GM23338 (cell line): ENCODE data around the gene CLRN2. TPM values are rescaled to one million over a fixed set of nuclear protein-coding genes. Genes with fewer than 3 reads are reported as not detected.

Source experiments
- ATAC-seq: fragments of 200-7000 bp; cut with Tn5 transposase; 3 replicates; pipeline ENCODE4 v1.9.1; 2020
- DNase-seq: peaks from one replicate; pipeline ENCODE4 v3.0.0-alpha.2; 2015; ENCODE audit warnings: low spot score
- H2AFZ ChIP-seq: fragments of 200-600 bp; sonication (generic); 2 replicates; pipeline ENCODE4 v1.8.0; 2016; ENCODE audit warnings: antibody characterized with exemption, mild to moderate bottlenecking, moderate library complexity
- H3F3A ChIP-seq: fragments of 200-600 bp; sonication (generic); replicated peaks from 2 replicates; pipeline ENCODE4 v1.8.0; 2017; ENCODE audit warnings: antibody characterized with exemption, mixed run types, low read depth
- H3K27ac ChIP-seq: fragments of 200-600 bp; sonication (generic); 2 replicates; pipeline ENCODE4 v1.6.1; 2016; ENCODE audit warnings: low read depth
- H3K27me3 ChIP-seq: fragments of 200-600 bp; sonication (generic); 2 replicates; pipeline ENCODE4 v1.8.0; 2016; ENCODE audit warnings: mild to moderate bottlenecking, mixed run types, moderate library complexity; ENCODE audit not compliant: insufficient read depth
- H3K36me3 ChIP-seq: fragments of 200-600 bp; sonication (generic); 2 replicates; pipeline ENCODE4 v1.8.0; 2016; ENCODE audit warnings: mild to moderate bottlenecking; ENCODE audit not compliant: insufficient read depth
- H3K4me1 ChIP-seq: fragments of 200-600 bp; sonication (generic); 2 replicates; pipeline ENCODE4 v1.8.0; 2016; ENCODE audit warnings: mild to moderate bottlenecking, moderate library complexity; ENCODE audit not compliant: insufficient read depth
- H3K4me2 ChIP-seq: fragments of 200-600 bp; sonication (generic); 2 replicates; pipeline ENCODE4 v1.7.1; 2017; ENCODE audit warnings: mixed run types
- H3K4me3 ChIP-seq: fragments of 200-600 bp; sonication (generic); 2 replicates; pipeline ENCODE4 v1.6.1; 2016; ENCODE audit warnings: mixed run types
- H3K79me2 ChIP-seq: fragments of 200-600 bp; sonication (generic); replicated peaks from 2 replicates; pipeline ENCODE4 v1.8.0; 2017; ENCODE audit warnings: mild to moderate bottlenecking; ENCODE audit not compliant: insufficient read depth
- H3K9me2 ChIP-seq: fragments of 200-600 bp; sonication (generic); 2 replicates; pipeline ENCODE4 v1.8.0; 2017; ENCODE audit not compliant: insufficient read depth
- H4K20me1 ChIP-seq: fragments of 200-600 bp; sonication (generic); replicated peaks from 2 replicates; pipeline ENCODE4 v1.8.0; 2017; ENCODE audit warnings: mild to moderate bottlenecking; ENCODE audit not compliant: insufficient read depth
- H3K27ac Mint-ChIP-seq: 2 replicates; pipeline ENCODE4 v1.8.0; 2020; ENCODE audit warnings: inconsistent platforms, mild to moderate bottlenecking, moderate library complexity, mixed read lengths
- H3K27me3 Mint-ChIP-seq: 3 replicates; pipeline ENCODE4 v1.8.0; 2022; ENCODE audit warnings: low read depth, mild to moderate bottlenecking, moderate library complexity, mixed read lengths, inconsistent platforms; ENCODE audit not compliant: insufficient read depth, poor library complexity
- H3K36me3 Mint-ChIP-seq: 3 replicates; pipeline ENCODE4 v1.8.0; 2021; ENCODE audit warnings: low read depth, mild to moderate bottlenecking, inconsistent platforms, moderate library complexity, mixed read lengths
- H3K4me1 Mint-ChIP-seq: 3 replicates; pipeline ENCODE4 v1.8.0; 2020; ENCODE audit warnings: mild to moderate bottlenecking, inconsistent platforms, mixed read lengths
- H3K4me3 Mint-ChIP-seq: 3 replicates; pipeline ENCODE4 v1.8.0; 2021; ENCODE audit warnings: moderate library complexity, mild to moderate bottlenecking, inconsistent platforms, mixed read lengths
- H3K9me3 Mint-ChIP-seq: 3 replicates; pipeline ENCODE4 v1.8.0; 2020; ENCODE audit warnings: moderate library complexity, mild to moderate bottlenecking, inconsistent platforms, mixed read lengths
- CREB1 ChIP-seq: fragments of 250-450 bp; sonication (Bioruptor Pico); IDR thresholded peaks from 2 replicates; pipeline ENCODE4 v1.5.0; 2020; ENCODE audit warnings: low read depth, mild to moderate bottlenecking, moderate library complexity
- EZH2 ChIP-seq: fragments of 200-600 bp; sonication (generic); IDR thresholded peaks from one replicate; pipeline ENCODE4 v1.8.0; 2017; ENCODE audit warnings: antibody characterized with exemption, mild to moderate bottlenecking, low read depth; ENCODE audit not compliant: unreplicated experiment
- EZH2phosphoT487 ChIP-seq: fragments of 200-600 bp; sonication (generic); IDR thresholded peaks from one replicate; pipeline ENCODE4 v1.8.1; 2018; ENCODE audit warnings: antibody characterized with exemption; ENCODE audit not compliant: unreplicated experiment
- JUNB ChIP-seq: IDR thresholded peaks from one replicate; pipeline ENCODE4 v1.6.1; 2016; ENCODE audit warnings: antibody characterized with exemption; ENCODE audit not compliant: unreplicated experiment
- NANOG ChIP-seq: IDR thresholded peaks from 2 replicates; pipeline ENCODE4 v1.6.1; 2016; ENCODE audit warnings: antibody characterized with exemption, borderline replicate concordance
- POLR2AphosphoS5 ChIP-seq: IDR thresholded peaks from 2 replicates; pipeline ENCODE4 v1.6.1; 2016; ENCODE audit warnings: antibody characterized with exemption, low read depth
- STAT1 ChIP-seq: IDR thresholded peaks from one replicate; pipeline ENCODE4 v1.6.1; 2016; ENCODE audit warnings: antibody characterized with exemption; ENCODE audit not compliant: unreplicated experiment
- ZNF114 ChIP-seq: fragments of 250-450 bp; sonication (Bioruptor Pico); IDR thresholded peaks from 2 replicates; pipeline ENCODE4 v1.5.0; 2020; ENCODE audit warnings: mild to moderate bottlenecking, moderate library complexity
- ZNF331 ChIP-seq: fragments of 250-450 bp; sonication (Bioruptor Pico); IDR thresholded peaks from 2 replicates; pipeline ENCODE4 v1.5.0; 2020; ENCODE audit warnings: low read depth, mild to moderate bottlenecking, moderate library complexity
- polyA plus RNA-seq: library from polyadenylated mRNA; unstranded; fragments of >200 nt; fragmentation: Nextera tagmentation; extraction: Ambion mirVana; gene quantifications from 2 replicates; pipeline ENCODE4 v1.2.1, GENCODE V29; 2016
- total RNA-seq: library from RNA; depleted of rRNA; stranded (reverse); fragments of >200 nt; shearing (Covaris generic); gene quantifications from 2 replicates; pipeline ENCODE4 v1.2.3, GENCODE V29; 2014
- TF ChIP-seq, protein P1 (sequence below), 2 experiments: fragments of 200-600 bp in 1 of 2; sonication (generic) in 1 of 2; conservative IDR thresholded peaks; 2 replicates each; pipeline versions ENCODE4 v1.5.1 to v1.6.1; 2016 to 2017; ENCODE audit warnings: antibody characterized with exemption in 2 of 2, low read depth in 2 of 2, mild to moderate bottlenecking in 2 of 2, moderate library complexity in 1 of 2
- TF ChIP-seq, protein P2 (sequence below): IDR thresholded peaks from 2 replicates; pipeline ENCODE4 v1.6.1; 2016; ENCODE audit warnings: antibody characterized with exemption

Gene CLRN2
- total and polyA plus RNA-seq, 2 experiments from 2014 or later: not detected

DNA sequence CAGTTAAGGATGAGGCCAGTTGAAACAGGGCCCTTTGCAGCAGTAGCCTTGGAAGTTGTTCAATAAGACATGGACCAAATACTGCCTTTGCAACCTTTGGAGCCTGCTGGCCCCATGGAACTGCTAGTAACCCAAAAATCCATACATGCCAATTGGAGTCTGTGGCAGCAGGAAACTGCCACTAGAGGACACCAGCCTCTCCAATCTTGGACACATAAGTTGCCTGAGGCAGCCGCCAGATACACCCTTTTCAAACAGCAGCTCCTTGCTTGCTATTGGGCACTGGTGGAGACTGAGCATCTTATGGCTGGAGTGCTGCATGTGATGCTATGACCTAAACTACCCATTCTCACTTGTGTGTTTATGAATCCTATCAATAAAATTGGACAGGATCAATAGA, 47.2 kb downstream of the CLRN2 start:
- H3K36me3 ChIP-seq: no peaks in the 10 kb centered on the region
- no peak overlapping the region for H3K27ac ChIP-seq
- Mint-ChIP-seq H3K27ac (no peak overlapping the region), H3K4me1 (no peaks in the 10 kb centered on the region; the same call in 2 of the 3 replicates), H3K36me3 (no peaks in the 10 kb centered on the region), H3K27me3 (no peaks in the 10 kb centered on the region), H3K4me3 (no peak overlapping the region), H3K9me3 (no peaks in the 10 kb centered on the region)
- ATAC-seq (peak; percentile 53), DNase-seq (peak; percentile 28)
- H2AFZ ChIP-seq: no peak overlapping the region
- no peaks in the 10 kb centered on the region for H3K9me2 ChIP-seq
- TF ChIP-seq STAT1 (no peak), JUNB (no peak), ZNF114 (CRISPR knock-in tag) (no peak)
- TF ChIP-seq, protein P1, sequence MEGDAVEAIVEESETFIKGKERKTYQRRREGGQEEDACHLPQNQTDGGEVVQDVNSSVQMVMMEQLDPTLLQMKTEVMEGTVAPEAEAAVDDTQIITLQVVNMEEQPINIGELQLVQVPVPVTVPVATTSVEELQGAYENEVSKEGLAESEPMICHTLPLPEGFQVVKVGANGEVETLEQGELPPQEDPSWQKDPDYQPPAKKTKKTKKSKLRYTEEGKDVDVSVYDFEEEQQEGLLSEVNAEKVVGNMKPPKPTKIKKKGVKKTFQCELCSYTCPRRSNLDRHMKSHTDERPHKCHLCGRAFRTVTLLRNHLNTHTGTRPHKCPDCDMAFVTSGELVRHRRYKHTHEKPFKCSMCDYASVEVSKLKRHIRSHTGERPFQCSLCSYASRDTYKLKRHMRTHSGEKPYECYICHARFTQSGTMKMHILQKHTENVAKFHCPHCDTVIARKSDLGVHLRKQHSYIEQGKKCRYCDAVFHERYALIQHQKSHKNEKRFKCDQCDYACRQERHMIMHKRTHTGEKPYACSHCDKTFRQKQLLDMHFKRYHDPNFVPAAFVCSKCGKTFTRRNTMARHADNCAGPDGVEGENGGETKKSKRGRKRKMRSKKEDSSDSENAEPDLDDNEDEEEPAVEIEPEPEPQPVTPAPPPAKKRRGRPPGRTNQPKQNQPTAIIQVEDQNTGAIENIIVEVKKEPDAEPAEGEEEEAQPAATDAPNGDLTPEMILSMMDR (conservative IDR thresholded peaks at IDR 0.05; ENCODE audit: low read depth in 2 of 2): peak; percentile 31 to 59; a peak in 3 of 4 replicates
- no peaks in the 10 kb centered on the region for H3F3A ChIP-seq
- no peak overlapping the region for H3K4me3 ChIP-seq
- no peak overlapping the region for H3K4me2 ChIP-seq
- no peaks in the 10 kb centered on the region for H3K79me2 ChIP-seq
- H3K27me3 ChIP-seq: no peaks in the 10 kb centered on the region
- H4K20me1 ChIP-seq: no peaks in the 10 kb centered on the region
- H3K4me1 ChIP-seq: no peaks in the 10 kb centered on the region

DNA sequence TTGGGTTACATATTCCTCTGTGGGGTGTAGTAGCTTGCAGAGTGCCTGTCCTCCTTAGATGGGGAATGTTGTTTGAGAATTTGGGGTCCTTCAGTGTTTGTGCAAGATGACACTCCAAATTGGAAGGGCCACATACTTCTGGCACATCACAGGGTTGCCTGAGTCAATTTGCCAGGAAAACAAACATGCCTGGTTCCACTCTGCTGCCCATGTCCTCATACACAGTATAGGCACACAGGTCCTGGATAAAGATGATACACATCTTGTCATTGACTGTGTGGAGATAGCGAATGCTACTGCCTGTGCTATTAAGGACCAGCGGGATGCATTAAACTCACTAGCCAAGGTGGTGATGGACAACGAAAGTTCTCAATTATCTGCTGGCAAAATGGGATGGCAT, 50.9 kb downstream of the CLRN2 start:
- no peak for DNase-seq
- no peak for ATAC-seq
- Mint-ChIP-seq H3K27ac (no peak overlapping the region), H3K4me1 (no peaks in the 10 kb centered on the region; the same call in 1 of the 3 replicates), H3K27me3 (peaks cover 5% of the 10 kb centered on the region), H3K9me3 (no peaks in the 10 kb centered on the region), H3K4me3 (no peak overlapping the region), H3K36me3 (no peaks in the 10 kb centered on the region; the same call in 2 of the 3 replicates)
- Histone ChIP-seq H3K27me3 (no peaks in the 10 kb centered on the region), H4K20me1 (no peaks in the 10 kb centered on the region), H3K4me3 (no peak overlapping the region), H3K79me2 (no peaks in the 10 kb centered on the region), H3K4me2 (no peak overlapping the region), H3K9me2 (no peaks in the 10 kb centered on the region), H3K36me3 (no peaks in the 10 kb centered on the region), H3K27ac (no peak overlapping the region), H3F3A (no peaks in the 10 kb centered on the region), H3K4me1 (no peaks in the 10 kb centered on the region), H2AFZ (no peak overlapping the region)
- TF ChIP-seq JUNB: no peak
- no peak for TF ChIP-seq NANOG
- TF ChIP-seq POLR2AphosphoS5: no peak
- TF ChIP-seq ZNF331 (CRISPR knock-in tag): no peak
- TF ChIP-seq, protein P1 (conservative IDR thresholded peaks at IDR 0.05; ENCODE audit: low read depth in 2 of 2): no peak
- TF ChIP-seq ZNF114 (CRISPR knock-in tag): no peak
- no peak for TF ChIP-seq EZH2
- TF ChIP-seq, protein P2, sequence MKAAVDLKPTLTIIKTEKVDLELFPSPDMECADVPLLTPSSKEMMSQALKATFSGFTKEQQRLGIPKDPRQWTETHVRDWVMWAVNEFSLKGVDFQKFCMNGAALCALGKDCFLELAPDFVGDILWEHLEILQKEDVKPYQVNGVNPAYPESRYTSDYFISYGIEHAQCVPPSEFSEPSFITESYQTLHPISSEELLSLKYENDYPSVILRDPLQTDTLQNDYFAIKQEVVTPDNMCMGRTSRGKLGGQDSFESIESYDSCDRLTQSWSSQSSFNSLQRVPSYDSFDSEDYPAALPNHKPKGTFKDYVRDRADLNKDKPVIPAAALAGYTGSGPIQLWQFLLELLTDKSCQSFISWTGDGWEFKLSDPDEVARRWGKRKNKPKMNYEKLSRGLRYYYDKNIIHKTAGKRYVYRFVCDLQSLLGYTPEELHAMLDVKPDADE: no peak
- no peak for TF ChIP-seq CREB1 (CRISPR knock-in tag)
- TF ChIP-seq EZH2phosphoT487: no peak
